GM12878 (cell line): Measurements from ENCODE around the gene PCIF1. TPM values are rescaled to one million over a fixed set of nuclear protein-coding genes. Genes with fewer than 3 reads are reported as not detected.
A peak's percentile ranks its signal among the peaks of the same experiment; 100 is the strongest.

Source experiments
- ATAC-seq: fragments of 200-7000 bp; cut with Tn5 transposase; 3 replicates; pipeline ENCODE4 v1.9.1; 2020; ENCODE audit warnings: mild to moderate bottlenecking, moderate library complexity
- BruUV-seq: library from RNA; stranded (reverse); fragments of 400-500 nt; replicated peaks from 2 replicates; lab custom pipeline; 2021; lab: Mats Ljungman, UMichigan
- CTCF ChIA-PET: fragments of 300-600 bp; sonication (Branson Sonifier 250); formaldehyde crosslinking; extraction: SDS; loops from one replicate; lab custom pipeline; 2021; ENCODE audit warnings: inconsistent platforms; lab: Yijun Ruan, JAX
- POLR2A ChIA-PET: fragments of 350-600 bp; formaldehyde crosslinking; extraction: SDS; loops from one replicate; lab custom pipeline; 2021; ENCODE audit warnings: inconsistent platforms; lab: Charles Lee
- RAD21 ChIA-PET: fragments of 300-600 bp; sonication (Branson Sonifier 250); formaldehyde crosslinking; loops from one replicate; lab custom pipeline; 2023; ENCODE audit warnings: antibody characterized with exemption; ENCODE audit not compliant: unreplicated experiment; lab: Charles Lee
- SMC1A ChIA-PET: fragments of 300-600 bp; sonication (Branson Sonifier 250); formaldehyde crosslinking; loops from one replicate; lab custom pipeline; 2023; ENCODE audit not compliant: unreplicated experiment, uncharacterized antibody; lab: Charles Lee
- DNase-seq: peaks from one replicate; pipeline ENCODE4 v3.0.0-alpha.2; 2011; ENCODE audit warnings: low read depth, low spot score
- FAIRE-seq: peaks from 3 replicates; lab custom pipeline; 2011; peaks lifted over from hg19 to GRCh38; lab: Jason Lieb, UNC
- H2AFZ ChIP-seq: 2 replicates; pipeline ENCODE4 v1.6.0; 2011; ENCODE audit warnings: low read depth, low read length, control low read depth; ENCODE audit not compliant: control insufficient read depth
- H3K27ac ChIP-seq: 2 replicates; pipeline ENCODE4 v1.5.1; 2011; ENCODE audit warnings: control low read depth; ENCODE audit not compliant: control insufficient read depth, insufficient read depth
- H3K27me3 ChIP-seq, 2 experiments: replicated peaks in 1 of 2; 2 replicates each; pipeline versions ENCODE4 v1.6.0 to v1.6.1; 2011; ENCODE audit warnings: low read length in 1 of 2; ENCODE audit not compliant: control insufficient read depth in 2 of 2, insufficient read depth in 2 of 2
- H3K36me3 ChIP-seq, 2 experiments: 2 replicates each; pipeline ENCODE4 v1.5.1; 2011; ENCODE audit warnings: low read length in 1 of 2; ENCODE audit not compliant: control insufficient read depth in 2 of 2, insufficient read depth in 2 of 2
- H3K4me1 ChIP-seq: 2 replicates; pipeline ENCODE4 v1.6.1; 2011; ENCODE audit warnings: mild to moderate bottlenecking, low read length, moderate library complexity, mixed read lengths; ENCODE audit not compliant: control insufficient read depth, insufficient read depth
- H3K4me2 ChIP-seq: 2 replicates; pipeline ENCODE4 v1.6.0; 2011; ENCODE audit warnings: control low read depth; ENCODE audit not compliant: control insufficient read depth, insufficient read depth
- H3K4me3 ChIP-seq: fragments of 200-600 bp; sonication (generic); 2 replicates; pipeline ENCODE4 v1.5.1; 2016
- H3K79me2 ChIP-seq: 2 replicates; pipeline ENCODE4 v1.6.0; 2011; ENCODE audit warnings: low read length; ENCODE audit not compliant: control insufficient read depth, insufficient read depth
- H3K9ac ChIP-seq: 2 replicates; pipeline ENCODE4 v1.8.0; 2011; ENCODE audit warnings: low read length, control low read depth, mixed read lengths; ENCODE audit not compliant: control insufficient read depth, insufficient read depth
- H3K9me3 ChIP-seq: replicated peaks from 3 replicates; pipeline ENCODE4 v1.5.1; 2011; ENCODE audit warnings: mild to moderate bottlenecking, low read length; ENCODE audit not compliant: control insufficient read depth, insufficient read depth
- H4K20me1 ChIP-seq: 2 replicates; pipeline ENCODE4 v1.6.0; 2011; ENCODE audit not compliant: control insufficient read depth, insufficient read depth
- BCL11A ChIP-seq: IDR thresholded peaks from 2 replicates; pipeline ENCODE4 v1.6.1; 2011; ENCODE audit warnings: low read depth, low read length
- CUX1 ChIP-seq: IDR thresholded peaks from 2 replicates; pipeline ENCODE4 v1.6.1; 2012; ENCODE audit warnings: improper control_type of control experiment, low read depth, low read length; ENCODE audit not compliant: insufficient replicate concordance
- PKNOX1 ChIP-seq: fragments of 450-650 bp; IDR thresholded peaks from 2 replicates; pipeline ENCODE4 v1.6.1; 2016; ENCODE audit warnings: mild to moderate bottlenecking
- POLR2A ChIP-seq: IDR thresholded peaks from 2 replicates; pipeline ENCODE4 v1.6.1; 2011; ENCODE audit warnings: low read depth, mild to moderate bottlenecking, low read length
- WGBS: methylation state at CpG from one replicate; pipeline ENCODE4 v1.1.6; 2016; ENCODE audit warnings: low lambda C conversion rate; ENCODE audit not compliant: insufficient replicate concordance, insufficient coverage; ENCODE audit errors: missing lambda C conversion rate; 5-methylcytosine and 5-hydroxymethylcytosine counted together
- in situ Hi-C: fragments of 300-500 bp; cut with MboI; formaldehyde crosslinking; loops from 9 replicates; pipeline ENCODE4 v1.14.3; 2018; ENCODE audit warnings: mixed read lengths
- intact Hi-C: fragments of 100-400 bp; cut with micrococcal nuclease; formaldehyde crosslinking; loops from one replicate; pipeline ENCODE4 v1.14.2; 2022; ENCODE audit not compliant: unreplicated experiment
- polyA plus RNA-seq, 11 experiments: library from polyadenylated mRNA; depleted of rRNA in 4 of 11; unstranded in 6 of 11; stranded (reverse) in 5 of 11; fragments of >200 nt; fragmentation: Nextera tagmentation in 4 of 11; fragmentation: Illumina TruSeq in 1 of 11; extraction: Ambion mirVana in 4 of 11; extraction: Trizol in 1 of 11; gene quantifications; 1 replicate in 1 of 11; 2 replicates in 10 of 11; pipeline versions ENCODE4 v1.2.1 to v1.2.3, GENCODE V29; 2011 to 2016; ENCODE audit warnings: inconsistent platforms in 2 of 11, missing spikeins in 2 of 11, low read depth in 1 of 11
- total RNA-seq, 4 experiments: library from RNA; depleted of rRNA in 3 of 4; stranded (reverse); fragments of >200 nt in 3 of 4; fragmentation: Illumina TruSeq in 1 of 4; extraction: Trizol in 1 of 4; gene quantifications; 2 replicates each; pipeline versions ENCODE4 v1.2.1 to v1.2.3, GENCODE V29; 2013 to 2021

PCIF1 gene
- total and polyA plus RNA-seq, 10 of the 15 experiments (the other 5 are each of a cell fraction or from before 2014, with no cell fraction given): 8.4 to 32.9 (median 17.6) TPM

GRCh38 chr20:45963059-45964005 is 28.8 kb downstream of the PCIF1 start (continued):
- TF ChIP-seq CUX1: no peak
- no peak for TF ChIP-seq BCL11A

- ChIA-PET SMC1A (interaction anchor here (0.7 to 4.5 kb wide), 2 partner anchors 73 to 165 kb away, joined by 3 to 35 read pairs; partner anchors contain the start of genes CTSA and NEURL2), CTCF (interaction anchor here (1.2 to 9.4 kb wide), 5 partner anchors 26 to 164 kb away, joined by 4 to 120 read pairs (median 6); partner anchors contain the start of gene PCIF1), POLR2A (interaction anchor here (1.4 kb wide), 1 partner anchor 74 kb away, joined by 3 read pairs; no protein-coding TSS in a partner anchor), RAD21 (interaction anchor here (0.8 to 6.3 kb wide), 3 partner anchors 29 to 165 kb away, joined by 4 to 66 read pairs (median 22); partner anchors contain the start of gene PCIF1)
- Histone ChIP-seq H3K36me3 (peaks cover 24 to 55% of the 10 kb centered on the region in 2 experiments), H3K4me3 (no peak overlapping the region), H4K20me1 (no peaks in the 10 kb centered on the region), H3K4me2 (no peak overlapping the region), H2AFZ (no peak overlapping the region), H3K9ac (no peak overlapping the region), H3K4me1 (peaks cover 18% of the 10 kb centered on the region), H3K9me3 (no peaks in the 10 kb centered on the region; the same call in 2 of the 3 replicates), H3K27ac (no peak overlapping the region), H3K27me3 (no peaks in the 10 kb centered on the region), H3K79me2 (peaks cover 8% of the 10 kb centered on the region)
- intact Hi-C loops: loop anchor here (5.0 kb wide), 1 partner anchor 152 kb away; the partner anchor contains the start of gene UBE2C
- TF ChIP-seq PKNOX1 (no peak), POLR2A (0 out of 2 replicates have a peak, but pooled peaks have one; percentile 7)
- no peak for DNase-seq
- in situ Hi-C loops: no loop called here
- FAIRE-seq: no peak
- BruUV-seq: no TSS peak
- ATAC-seq: no peak
- 86% methylated on average over 9 of the region's 9 CpGs for WGBS
Observed at GRCh38 chr20:45964006-45964400, 29.5 kb downstream of the PCIF1 start.
